HTERT RPE-1 (cell line): ENCODE measurements around the gene AFF1.
"Not testable (repeated sequence)": the region's sequence is repeated elsewhere in the genome, so short reads cannot be mapped to it uniquely, and the experiment has no call there.

Experiments
- in situ Hi-C: fragments of 300-500 bp; cut with MboI; formaldehyde crosslinking; loops from 4 replicates; pipeline ENCODE4 v1.14.3; 2020; ENCODE audit warnings: low sequenced_read_pairs

AFF1 gene

GRCh38 chr4:87007528-87008446 is 73.0 kb downstream of the AFF1 start:
- in situ Hi-C loops: no loop called here

GRCh38 chr4:87009095-87009648 is 74.4 kb downstream of the AFF1 start:
- in situ Hi-C loops: no loop called here

- in situ Hi-C loops: no loop called here
Observed at GRCh38 chr4:87010192-87010591, 75.4 kb downstream of the AFF1 start.

- in situ Hi-C loops: no loop called here
Observed at GRCh38 chr4:87011340-87012034, 76.7 kb downstream of the AFF1 start.

- in situ Hi-C loops: no loop called here
Observed at GRCh38 chr4:87012265-87012953, 77.6 kb downstream of the AFF1 start.

- in situ Hi-C loops: not testable (repeated sequence)
Observed at GRCh38 chr4:87012954-87013308, 78.1 kb downstream of the AFF1 start.

- in situ Hi-C loops: no loop called here
Observed at GRCh38 chr4:87014284-87014782, 79.5 kb downstream of the AFF1 start.

- in situ Hi-C loops: no loop called here
Observed at GRCh38 chr4:87015416-87015815, 80.6 kb downstream of the AFF1 start.

GRCh38 chr4:87017580-87018342 is 83.0 kb downstream of the AFF1 start:
- in situ Hi-C loops: no loop called here

- in situ Hi-C loops: no loop called here
Observed at GRCh38 chr4:87018753-87019152, 83.9 kb downstream of the AFF1 start.

GRCh38 chr4:87019246-87019791 is 84.5 kb downstream of the AFF1 start:
- in situ Hi-C loops: no loop called here

GRCh38 chr4:87019898-87020297 is 85.1 kb downstream of the AFF1 start:
- in situ Hi-C loops: no loop called here

- in situ Hi-C loops: no loop called here
Observed at GRCh38 chr4:87024201-87024600, 89.4 kb downstream of the AFF1 start.

- in situ Hi-C loops: no loop called here
Observed at GRCh38 chr4:87025023-87025613, 90.3 kb downstream of the AFF1 start.

- in situ Hi-C loops: no loop called here
Observed at GRCh38 chr4:87025614-87026041, 90.8 kb downstream of the AFF1 start.

GRCh38 chr4:87026800-87027495 is 92.1 kb downstream of the AFF1 start:
- in situ Hi-C loops: no loop called here

- in situ Hi-C loops: no loop called here
Observed at GRCh38 chr4:87029356-87029755, 94.5 kb downstream of the AFF1 start.

GRCh38 chr4:87030124-87030523 is 95.3 kb downstream of the AFF1 start:
- in situ Hi-C loops: no loop called here
